HCT116 (cell line): ENCODE measurements around the gene HS6ST3.

Source experiments
- CEBPB ChIP-seq: IDR thresholded peaks from 2 replicates; pipeline ENCODE4 v1.6.1; 2012; ENCODE audit warnings: low read depth
- CTCF ChIP-seq, 3 experiments: fragments of 200-600 bp in 1 of 3; sonication (generic) in 1 of 3; IDR thresholded peaks in 2 of 3; conservative IDR thresholded peaks in 1 of 3; 2 replicates each; pipeline ENCODE4 v1.5.1; 2012 to 2017; ENCODE audit warnings: low read depth in 2 of 3, low read length in 2 of 3, antibody characterized with exemption in 1 of 3, borderline replicate concordance in 1 of 3, control low read depth in 1 of 3, mild to moderate bottlenecking in 1 of 3, mixed read lengths in 1 of 3, mixed run types in 1 of 3, moderate library complexity in 1 of 3; ENCODE audit not compliant: insufficient read depth in 1 of 3
- EGR1 ChIP-seq: IDR thresholded peaks from 2 replicates; pipeline ENCODE4 v1.6.1; 2012; ENCODE audit warnings: low read depth
- EZH2 ChIP-seq: fragments of 200-600 bp; sonication (generic); IDR thresholded peaks from 2 replicates; pipeline ENCODE4 v1.6.1; 2017; ENCODE audit warnings: antibody characterized with exemption, mixed run types
- EZH2phosphoT487 ChIP-seq: fragments of 200-600 bp; IDR thresholded peaks from 2 replicates; pipeline ENCODE4 v1.6.1; 2018; ENCODE audit warnings: antibody characterized with exemption, borderline replicate concordance
- FOSL1 ChIP-seq: IDR thresholded peaks from 2 replicates; pipeline ENCODE4 v1.6.1; 2012; ENCODE audit warnings: low read depth
- JUND ChIP-seq: IDR thresholded peaks from 2 replicates; pipeline ENCODE4 v1.6.1; 2012
- POLR2A ChIP-seq: IDR thresholded peaks from 2 replicates; pipeline ENCODE4 v1.7.0; 2011; ENCODE audit warnings: borderline replicate concordance; ENCODE audit not compliant: insufficient read depth, insufficient read length; ENCODE audit errors: extremely low read depth
- POLR2AphosphoS5 ChIP-seq: IDR thresholded peaks from 2 replicates; pipeline ENCODE4 v1.6.1; 2011; ENCODE audit warnings: mild to moderate bottlenecking, low read depth, low read length, moderate library complexity
- SIN3A ChIP-seq: IDR thresholded peaks from 2 replicates; pipeline ENCODE4 v1.6.1; 2012; ENCODE audit warnings: low read depth
- YY1 ChIP-seq: IDR thresholded peaks from 2 replicates; pipeline ENCODE4 v1.6.1; 2011; ENCODE audit warnings: low read length, low read depth, moderate library complexity, mild to moderate bottlenecking; ENCODE audit not compliant: insufficient replicate concordance; ENCODE audit errors: extremely low read depth
- ZNF274 ChIP-seq: fragments of 200-500 bp; sonication (Bioruptor generic); IDR thresholded peaks from 2 replicates; pipeline ENCODE4 v1.6.1; 2014; ENCODE audit warnings: mild to moderate bottlenecking, low read depth, low read length, inconsistent platforms
- TF ChIP-seq, protein P1 (sequence below): IDR thresholded peaks from 2 replicates; pipeline ENCODE4 v1.6.1; 2012

DNA sequence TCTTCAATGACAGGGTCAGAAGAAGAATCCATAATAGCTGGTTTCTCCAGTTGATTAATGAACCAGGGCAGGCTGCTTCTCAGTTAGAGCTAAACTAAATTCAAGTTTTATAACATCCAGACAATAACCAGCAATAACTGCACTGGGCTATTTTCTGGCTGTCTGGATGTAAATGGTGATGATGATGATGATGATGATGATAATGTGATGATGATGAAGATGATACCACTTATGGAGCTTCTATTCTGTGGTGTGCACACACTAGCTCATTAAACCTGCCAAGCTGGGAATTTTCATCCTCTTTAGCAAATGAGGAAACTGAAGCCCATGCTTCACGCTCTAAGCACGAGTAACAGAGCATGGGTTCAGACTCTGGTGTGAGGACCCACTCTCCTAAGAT is 772.2 kb downstream of the HS6ST3 start:
- TF ChIP-seq CTCF (IDR thresholded peaks at IDR 0.05 in 2 of 3, conservative IDR thresholded peaks at IDR 0.05 in 1 of 3; ENCODE audit: borderline replicate concordance in 1 of 3, insufficient read depth in 1 of 3, low read depth in 2 of 3, low read length in 2 of 3) (no peak), POLR2A (no peak), JUND (no peak), FOSL1 (no peak), CEBPB (no peak), EZH2 (no peak), ZNF274 (no peak), YY1 (no peak), EGR1 (no peak), POLR2AphosphoS5 (no peak), EZH2phosphoT487 (no peak), SIN3A (no peak)
- TF ChIP-seq, protein P1, sequence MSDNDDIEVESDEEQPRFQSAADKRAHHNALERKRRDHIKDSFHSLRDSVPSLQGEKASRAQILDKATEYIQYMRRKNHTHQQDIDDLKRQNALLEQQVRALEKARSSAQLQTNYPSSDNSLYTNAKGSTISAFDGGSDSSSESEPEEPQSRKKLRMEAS = no peak
